Measurements from ENCODE around the gene SPRYD3. TPM values are rescaled to one million over a fixed set of nuclear protein-coding genes. Genes with fewer than 3 reads are reported as not detected.
"Not testable (repeated sequence)": the region's sequence is repeated elsewhere in the genome, so short reads cannot be mapped to it uniquely, and the experiment has no call there.

The SPRYD3 gene
- total RNA-seq, 2 donors from 2014 or later: 30.7 to 34.9 TPM

- no peak for DNase-seq
- intact Hi-C loops (cut with DNase I, micrococcal nuclease): no loop called here
- ATAC-seq: no peak
Observed at GRCh38 chr12:53103860-53104305, 24.7 kb upstream of the SPRYD3 start.

- intact Hi-C loops (cut with DNase I, micrococcal nuclease): no loop called here
- ATAC-seq (peak; percentile 43), DNase-seq (no peak)
Observed at GRCh38 chr12:53102883-53103807, 24.0 kb upstream of the SPRYD3 start, which contains the start of gene SOAT2. Gene SOAT2, plus strand, starts transcription at chr12:53103486. Its CDS starts 92 bp downstream, at chr12:53103578.

GRCh38 chr12:53101931-53102781, 23.0 kb upstream of the SPRYD3 start:
- DNase-seq (no peak), ATAC-seq (peak; percentile 32)
- intact Hi-C loops (cut with DNase I, micrococcal nuclease): no loop called here

GRCh38 chr12:53101266-53101665, 22.1 kb upstream of the SPRYD3 start:
- DNase-seq (no peak), ATAC-seq (no peak)
- intact Hi-C loops (cut with DNase I, micrococcal nuclease): no loop called here

GRCh38 chr12:53100466-53101151, 21.4 kb upstream of the SPRYD3 start:
- ATAC-seq (no peak), DNase-seq (no peak)
- intact Hi-C loops (cut with DNase I, micrococcal nuclease): no loop called here

- peak; percentile 78 to 88 for DNase-seq
- peak; percentile 36 for ATAC-seq
- intact Hi-C loops (cut with DNase I, micrococcal nuclease): loop anchor here in 1 of 2 donors (5.0 kb wide), 1 partner anchor 37 kb away; no protein-coding TSS in a partner anchor
Observed at GRCh38 chr12:53099071-53099882, 20.1 kb upstream of the SPRYD3 start.

GRCh38 chr12:53098354-53098981, 19.3 kb upstream of the SPRYD3 start:
- intact Hi-C loops (cut with DNase I, micrococcal nuclease): loop anchor here in 1 of 2 donors (5.0 kb wide), 1 partner anchor 36 kb away; no protein-coding TSS in a partner anchor
- DNase-seq: no peak
- no peak for ATAC-seq

- DNase-seq (peak; percentile 42 to 75), ATAC-seq (peak; percentile 74)
- intact Hi-C loops (cut with DNase I, micrococcal nuclease): loop anchor here in 1 of 2 donors (5.0 kb wide), 1 partner anchor 35 kb away; no protein-coding TSS in a partner anchor
Observed at GRCh38 chr12:53097564-53098353, 18.6 kb upstream of the SPRYD3 start, which contains the start of gene IGFBP6. Gene IGFBP6, plus strand, starts transcription at chr12:53097667. Its CDS starts 51 bp downstream, at chr12:53097718.

GRCh38 chr12:53097207-53097563, 18.0 kb upstream of the SPRYD3 start:
- DNase-seq (no peak), ATAC-seq (peak; percentile 15)
- intact Hi-C loops (cut with DNase I, micrococcal nuclease): loop anchor here in 1 of 2 donors (5.0 kb wide), 1 partner anchor 35 kb away; no protein-coding TSS in a partner anchor

- DNase-seq: no peak
- ATAC-seq: no peak
- intact Hi-C loops (cut with DNase I, micrococcal nuclease): loop anchor here in 1 of 2 donors (5.0 kb wide), 1 partner anchor 34 kb away; no protein-coding TSS in a partner anchor
Observed at GRCh38 chr12:53096759-53097158, 17.6 kb upstream of the SPRYD3 start.

- ATAC-seq (no peak), DNase-seq (peak in 1 of 2 donors; percentile 49)
- intact Hi-C loops (cut with DNase I, micrococcal nuclease): loop anchor here in 1 of 2 donors (5.0 kb wide), 1 partner anchor 34 kb away; no protein-coding TSS in a partner anchor
Observed at GRCh38 chr12:53096089-53096741, 17.0 kb upstream of the SPRYD3 start.

- not testable (repeated sequence) for DNase-seq, ATAC-seq
- intact Hi-C loops (cut with DNase I, micrococcal nuclease): loop anchor here in 1 of 2 donors (5.0 kb wide), 1 partner anchor 33 kb away; no protein-coding TSS in a partner anchor
Observed at GRCh38 chr12:53095596-53095895, 16.4 kb upstream of the SPRYD3 start.

GRCh38 chr12:53094796-53095595, 15.8 kb upstream of the SPRYD3 start:
- intact Hi-C loops (cut with DNase I, micrococcal nuclease): loop anchor here in 1 of 2 donors (5.0 kb wide), 1 partner anchor 33 kb away; no protein-coding TSS in a partner anchor
- not testable (repeated sequence) for DNase-seq, ATAC-seq

GRCh38 chr12:53094394-53094787, 15.2 kb upstream of the SPRYD3 start:
- intact Hi-C loops (cut with DNase I, micrococcal nuclease): no loop called here
- ATAC-seq (no peak), DNase-seq (no peak)

GRCh38 chr12:53093777-53094393, 14.7 kb upstream of the SPRYD3 start:
- ATAC-seq (no peak), DNase-seq (no peak)
- intact Hi-C loops (cut with DNase I, micrococcal nuclease): no loop called here
